Prostate gland (tissue), 2 donors: ENCODE results near the gene GPR35. TPM values are rescaled to one million over a fixed set of nuclear protein-coding genes. Genes with fewer than 3 reads are reported as not detected.
A peak's percentile ranks its signal among the peaks of the same experiment; 100 is the strongest.

Experiments
- DNase-seq: peaks from one replicate; pipeline ENCODE4 v3.0.0-alpha.2; 2019; ENCODE audit warnings: low spot score
- H3K27ac ChIP-seq, 2 donors: fragments of 200-600 bp; sonication (generic); 2 replicates each; pipeline ENCODE4 v1.5.1; 2017 to 2019
- H3K27me3 ChIP-seq: fragments of 200-600 bp; sonication (generic); replicated peaks from 2 replicates; pipeline ENCODE4 v1.5.1; 2019; ENCODE audit not compliant: insufficient read depth
- H3K36me3 ChIP-seq, 2 donors: fragments of 200-600 bp; sonication (generic); 1 replicate in 1 of 2; 2 replicates in 1 of 2; pipeline versions ENCODE4 v1.5.1 to v1.8.1; 2017 to 2019
- H3K4me1 ChIP-seq: fragments of 200-600 bp; sonication (generic); replicated peaks from 2 replicates; pipeline ENCODE4 v1.5.1; 2019
- H3K4me3 ChIP-seq, 2 donors: fragments of 200-600 bp; sonication (generic); 2 replicates each; pipeline ENCODE4 v1.5.1; 2017 to 2019
- H3K9me3 ChIP-seq: fragments of 200-600 bp; sonication (generic); 2 replicates; pipeline ENCODE4 v1.5.1; 2017
- CTCF ChIP-seq, 4 experiments: fragments of 200-600 bp in 2 of 4; fragments of 450-650 bp in 2 of 4; sonication (generic) in 2 of 4; IDR thresholded peaks; 1 replicate in 3 of 4; 2 replicates in 1 of 4; pipeline ENCODE4 v1.5.1; 2016 to 2019; ENCODE audit warnings: antibody characterized with exemption in 4 of 4, mild to moderate bottlenecking in 2 of 4, moderate library complexity in 2 of 4
- POLR2A ChIP-seq: fragments of 450-650 bp; IDR thresholded peaks from one replicate; pipeline ENCODE4 v1.6.1; 2016; ENCODE audit warnings: antibody characterized with exemption, mild to moderate bottlenecking
- POLR2AphosphoS5 ChIP-seq: sonication (generic); formaldehyde crosslinking; IDR thresholded peaks from one replicate; pipeline ENCODE4 v1.6.1; 2017; ENCODE audit warnings: antibody characterized with exemption
- WGBS: methylation state at CpG from one replicate; pipeline ENCODE4 v1.1.5; 2018; 5-methylcytosine and 5-hydroxymethylcytosine counted together
- intact Hi-C: fragments of 100-400 bp; cut with DNase I; formaldehyde crosslinking; loops from one replicate; pipeline ENCODE4 v1.14.2; 2022
- total RNA-seq, 2 donors: library from RNA; depleted of rRNA; stranded (reverse); fragments of >200 nt; gene quantifications; one replicate each; pipeline ENCODE4 v1.1.0, GENCODE V29; 2016

Gene GPR35
- total RNA-seq, 2 donors from 2014 or later = 3.3 to 4.6 TPM

- intact Hi-C loops = no loop called here
- 91% methylated on average over 5 of the region's 5 CpGs for WGBS
- Histone ChIP-seq H3K27me3 (no peaks in the 10 kb centered on the region), H3K4me3 (no peak overlapping the region), H3K36me3 (peaks cover 2 to 8% of the 10 kb centered on the region in 2 donors), H3K27ac (no peak overlapping the region), H3K9me3 (no peaks in the 10 kb centered on the region), H3K4me1 (peaks cover 10% of the 10 kb centered on the region)
- no peak for TF ChIP-seq POLR2AphosphoS5
- no peak for DNase-seq
These were observed 43.5 kb upstream of the GPR35 start for GRCh38 chr2:240581811-240582210.

GRCh38 chr2:240582781-240583180 lies 42.5 kb upstream of the GPR35 start:
- peaks cover 14% of the 10 kb centered on the region for H3K4me1 ChIP-seq
- no peak overlapping the region for H3K4me3 ChIP-seq

GRCh38 chr2:240583774-240584173 lies 41.5 kb upstream of the GPR35 start:
- no peak for DNase-seq
- Histone ChIP-seq H3K27ac (no peak overlapping the region), H3K4me1 (peaks cover 19% of the 10 kb centered on the region), H3K9me3 (no peaks in the 10 kb centered on the region), H3K4me3 (no peak overlapping the region), H3K36me3 (no peaks in the 10 kb centered on the region), H3K27me3 (no peaks in the 10 kb centered on the region)
- intact Hi-C loops = no loop called here
- WGBS = 87% methylated on average over 4 of the region's 4 CpGs
- TF ChIP-seq CTCF (IDR thresholded peaks at IDR 0.05) = no peak
- no peak for TF ChIP-seq POLR2AphosphoS5
- TF ChIP-seq POLR2A = no peak

More at GRCh38 chr2:240582781-240583180, 42.5 kb upstream of the GPR35 start:
- TF ChIP-seq POLR2AphosphoS5 = no peak
- TF ChIP-seq POLR2A = no peak
- TF ChIP-seq CTCF (IDR thresholded peaks at IDR 0.05) = no peak
- no peak for DNase-seq
- intact Hi-C loops = no loop called here
- no peak overlapping the region for H3K27ac ChIP-seq
- H3K27me3 ChIP-seq = no peaks in the 10 kb centered on the region
- no peaks in the 10 kb centered on the region for H3K9me3 ChIP-seq
- 78% methylated on average over 3 of the region's 3 CpGs for WGBS
- no peaks in the 10 kb centered on the region for H3K36me3 ChIP-seq

- intact Hi-C loops = no loop called here
- Histone ChIP-seq H3K9me3 (no peaks in the 10 kb centered on the region), H3K36me3 (no peaks in the 10 kb centered on the region), H3K27me3 (no peaks in the 10 kb centered on the region), H3K27ac (no peak overlapping the region), H3K4me3 (no peak overlapping the region), H3K4me1 (peaks cover 19% of the 10 kb centered on the region)
- WGBS = 89% methylated on average over 4 of the region's 4 CpGs
- DNase-seq = no peak
- TF ChIP-seq CTCF (IDR thresholded peaks at IDR 0.05) (no peak), POLR2AphosphoS5 (no peak), POLR2A (no peak)
These were observed 40.7 kb upstream of the GPR35 start for GRCh38 chr2:240584486-240585031.

- Histone ChIP-seq H3K9me3 (no peaks in the 10 kb centered on the region), H3K4me1 (peaks cover 19% of the 10 kb centered on the region), H3K36me3 (no peaks in the 10 kb centered on the region), H3K4me3 (peak overlapping the region; percentile 91 to 92), H3K27me3 (no peaks in the 10 kb centered on the region), H3K27ac (no peak overlapping the region)
- intact Hi-C loops = no loop called here
- TF ChIP-seq CTCF (IDR thresholded peaks at IDR 0.05) (no peak), POLR2AphosphoS5 (no peak), POLR2A (no peak)
- 83% methylated on average over 6 of the region's 6 CpGs for WGBS
- no peak for DNase-seq
These were observed 40.2 kb upstream of the GPR35 start for GRCh38 chr2:240585101-240585500.
